Measurements from ENCODE around the gene C1GALT1.

C1GALT1 gene

GRCh38 chr7:7290429-7291122 is 108.2 kb downstream of the C1GALT1 start:
- no peak for DNase-seq

- DNase-seq: no peak
Measured at GRCh38 chr7:7292085-7292484, 109.7 kb downstream of the C1GALT1 start.

DNA sequence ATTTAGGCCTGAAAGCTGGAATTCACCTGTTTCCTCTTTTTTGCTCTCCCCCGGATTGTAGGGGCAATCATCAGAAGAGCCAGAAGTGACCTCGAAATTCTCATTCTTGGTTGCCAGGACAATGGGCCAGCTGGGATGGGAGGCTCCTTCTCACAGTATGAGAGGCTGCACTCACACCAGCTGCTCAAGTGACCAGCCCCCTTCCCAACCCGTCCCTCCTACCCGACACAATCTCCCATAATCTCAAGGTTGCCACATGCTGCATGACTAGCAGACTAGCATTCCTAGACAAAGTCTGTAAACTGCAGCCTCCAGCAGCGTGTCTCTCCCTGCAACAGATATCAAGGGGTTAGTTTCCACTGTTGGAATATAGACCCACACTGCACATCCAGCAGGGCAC is 110.3 kb downstream of the C1GALT1 start:
- DNase-seq: no peak

DNA sequence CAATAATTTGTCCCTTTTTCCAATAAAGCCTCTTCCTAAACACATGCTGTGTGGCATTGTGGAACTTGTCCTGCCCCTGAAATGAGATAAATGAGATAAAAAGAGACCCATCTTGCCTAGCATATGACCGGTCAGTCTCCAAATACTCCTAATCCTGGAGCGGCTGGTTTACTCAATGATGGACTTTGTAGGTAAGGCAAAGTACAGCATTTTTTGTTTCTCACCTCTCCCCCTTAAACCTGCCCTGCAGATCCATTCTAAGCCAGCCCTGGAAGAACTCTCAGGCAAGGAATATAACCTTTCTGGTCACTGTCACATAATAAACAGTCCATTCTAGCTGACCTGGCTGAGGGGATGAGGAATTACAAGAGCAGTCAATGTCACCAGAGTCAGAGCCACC is 110.7 kb downstream of the C1GALT1 start:
- no peak for DNase-seq

- DNase-seq: no peak
Measured at GRCh38 chr7:7294911-7295310, 112.6 kb downstream of the C1GALT1 start.
